ENCODE data around the gene ATP10D.
"Not testable (repeated sequence)": the region's sequence is repeated elsewhere in the genome, so short reads cannot be mapped to it uniquely, and the experiment has no call there.

ATP10D gene

GRCh38 chr4:47485047-47485692 lies at the start of gene ATP10D:
TSS of gene ATP10D (plus strand) at chr4:47485275. CDS start at chr4:47512541, 27,266 bp downstream.
- peak; percentile 76 to 92 for DNase-seq

GRCh38 chr4:47442980-47443379 lies 42.1 kb upstream of the ATP10D start:
- no peak for DNase-seq

GRCh38 chr4:47444031-47444430 lies 41.0 kb upstream of the ATP10D start:
- no peak for DNase-seq

- DNase-seq: no peak
Observed at GRCh38 chr4:47451657-47452056, 33.4 kb upstream of the ATP10D start.

GRCh38 chr4:47462799-47463234 lies 22.3 kb upstream of the ATP10D start:
- DNase-seq: no peak

- peak; percentile 92 for DNase-seq
Observed at GRCh38 chr4:47463235-47463956, 21.7 kb upstream of the ATP10D start, which contains the start of gene COMMD8. TSS of gene COMMD8 (minus strand) at chr4:47463702. CDS start at chr4:47463651, 51 bp downstream.

- DNase-seq: no peak
Observed at GRCh38 chr4:47465004-47465403, 20.1 kb upstream of the ATP10D start.

- no peak for DNase-seq
Observed at GRCh38 chr4:47466056-47466785, 18.9 kb upstream of the ATP10D start.

- DNase-seq: peak in 1 of 2 experiments; percentile 9
Observed at GRCh38 chr4:47468706-47469365, 16.2 kb upstream of the ATP10D start.

GRCh38 chr4:47469951-47470350 lies 15.1 kb upstream of the ATP10D start:
- DNase-seq: peak in 1 of 2 experiments; percentile 38

- no peak for DNase-seq
Observed at GRCh38 chr4:47471064-47471463, 14.0 kb upstream of the ATP10D start.

- no peak for DNase-seq
Observed at GRCh38 chr4:47471591-47471990, 13.5 kb upstream of the ATP10D start.

GRCh38 chr4:47473141-47473750 lies 11.8 kb upstream of the ATP10D start:
- no peak for DNase-seq

GRCh38 chr4:47474799-47475198 lies 10.3 kb upstream of the ATP10D start:
- DNase-seq: no peak

- no peak for DNase-seq
Observed at GRCh38 chr4:47475411-47475810, 9.7 kb upstream of the ATP10D start.

- no peak for DNase-seq
Observed at GRCh38 chr4:47478804-47479203, 6.3 kb upstream of the ATP10D start.

GRCh38 chr4:47482326-47482725 lies 2.7 kb upstream of the ATP10D start:
- DNase-seq: no peak

- DNase-seq: no peak
Observed at GRCh38 chr4:47483745-47484144, 1.3 kb upstream of the ATP10D start.

GRCh38 chr4:47484168-47484567 lies 907 bp upstream of the ATP10D start:
- no peak for DNase-seq

GRCh38 chr4:47485768-47486167 lies 693 bp downstream of the ATP10D start:
- no peak for DNase-seq

GRCh38 chr4:47486231-47486673 lies 1.2 kb downstream of the ATP10D start:
- no peak for DNase-seq

- not testable (repeated sequence) for DNase-seq
Observed at GRCh38 chr4:47486727-47487126, 1.7 kb downstream of the ATP10D start.

GRCh38 chr4:47488706-47489105 lies 3.6 kb downstream of the ATP10D start:
- DNase-seq: no peak

All from SW 1271 (cell line).